Neural crest cell (in vitro differentiated cells): ENCODE measurements around the gene C1orf21. TPM values are rescaled to one million over a fixed set of nuclear protein-coding genes. Genes with fewer than 3 reads are reported as not detected.

ENCODE experiments used
- DNase-seq: peaks from one replicate; pipeline ENCODE4 v3.0.0; 2021; ENCODE audit warnings: low read depth, mixed read lengths, low spot score
- H3K27ac Mint-ChIP-seq: one replicate; pipeline ENCODE4 v1.8.0; 2021; ENCODE audit warnings: mild to moderate bottlenecking, mixed read lengths; ENCODE audit not compliant: unreplicated experiment
- H3K27me3 Mint-ChIP-seq: 2 replicates; pipeline ENCODE4 v1.8.0; 2021; ENCODE audit warnings: low read depth, mild to moderate bottlenecking, mixed read lengths
- H3K36me3 Mint-ChIP-seq: 2 replicates; pipeline ENCODE4 v1.8.0; 2021; ENCODE audit warnings: low read depth, mild to moderate bottlenecking, mixed read lengths
- H3K4me1 Mint-ChIP-seq: 2 replicates; pipeline ENCODE4 v1.8.0; 2021; ENCODE audit warnings: mixed read lengths
- H3K4me3 Mint-ChIP-seq: one replicate; pipeline ENCODE4 v1.8.0; 2021; ENCODE audit warnings: mild to moderate bottlenecking, mixed read lengths
- H3K9me3 Mint-ChIP-seq: 2 replicates; pipeline ENCODE4 v1.8.0; 2021; ENCODE audit warnings: mixed read lengths
- total RNA-seq: library from RNA; stranded (reverse); gene quantifications from 2 replicates; pipeline ENCODE4 v1.2.1, GENCODE V29; 2021
- TF ChIP-seq, protein P1 (sequence below): fragments of 200-600 bp; sonication (generic); conservative IDR thresholded peaks from 2 replicates; pipeline ENCODE4 v1.5.0; 2021; ENCODE audit warnings: antibody characterized with exemption, mild to moderate bottlenecking

Gene C1orf21
- total RNA-seq, 1 donor from 2014 or later, result 29.8 TPM

DNA sequence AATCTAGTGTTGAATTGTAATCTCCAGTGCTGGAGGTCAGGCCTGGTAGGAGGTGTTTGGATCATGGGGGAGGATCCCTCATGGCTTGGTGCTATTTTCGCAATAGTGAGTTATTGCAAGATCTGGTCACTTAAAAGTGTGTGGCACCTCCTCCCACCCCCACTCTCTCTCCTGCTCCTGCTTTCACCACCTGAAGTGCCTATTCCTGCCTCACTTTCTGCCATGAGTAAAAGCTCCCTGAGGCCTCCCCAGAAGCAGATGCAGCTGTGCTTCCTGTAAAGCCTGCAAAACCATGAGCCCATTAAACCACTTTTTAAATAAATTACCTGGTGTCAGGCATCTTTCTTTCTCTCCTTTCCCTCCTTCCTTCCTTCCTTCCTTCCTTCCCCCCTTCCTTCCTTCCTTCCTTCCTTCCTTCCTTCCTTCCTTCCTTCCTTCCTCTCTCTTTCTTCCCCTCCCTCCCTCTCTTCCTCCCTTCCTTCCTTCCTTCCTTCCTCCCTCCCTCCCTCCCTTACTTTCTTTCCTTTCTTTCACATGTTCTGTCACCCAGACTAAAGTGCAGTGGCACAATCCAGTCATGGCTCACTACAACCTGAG is 172.4 kb downstream of the C1orf21 start:
- TF ChIP-seq, protein P1, sequence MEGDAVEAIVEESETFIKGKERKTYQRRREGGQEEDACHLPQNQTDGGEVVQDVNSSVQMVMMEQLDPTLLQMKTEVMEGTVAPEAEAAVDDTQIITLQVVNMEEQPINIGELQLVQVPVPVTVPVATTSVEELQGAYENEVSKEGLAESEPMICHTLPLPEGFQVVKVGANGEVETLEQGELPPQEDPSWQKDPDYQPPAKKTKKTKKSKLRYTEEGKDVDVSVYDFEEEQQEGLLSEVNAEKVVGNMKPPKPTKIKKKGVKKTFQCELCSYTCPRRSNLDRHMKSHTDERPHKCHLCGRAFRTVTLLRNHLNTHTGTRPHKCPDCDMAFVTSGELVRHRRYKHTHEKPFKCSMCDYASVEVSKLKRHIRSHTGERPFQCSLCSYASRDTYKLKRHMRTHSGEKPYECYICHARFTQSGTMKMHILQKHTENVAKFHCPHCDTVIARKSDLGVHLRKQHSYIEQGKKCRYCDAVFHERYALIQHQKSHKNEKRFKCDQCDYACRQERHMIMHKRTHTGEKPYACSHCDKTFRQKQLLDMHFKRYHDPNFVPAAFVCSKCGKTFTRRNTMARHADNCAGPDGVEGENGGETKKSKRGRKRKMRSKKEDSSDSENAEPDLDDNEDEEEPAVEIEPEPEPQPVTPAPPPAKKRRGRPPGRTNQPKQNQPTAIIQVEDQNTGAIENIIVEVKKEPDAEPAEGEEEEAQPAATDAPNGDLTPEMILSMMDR, result no peak
- no peak for DNase-seq
- Mint-ChIP-seq H3K36me3 (no peaks in the 10 kb centered on the region), H3K4me1 (peaks cover 28% of the 10 kb centered on the region), H3K4me3 (no peak overlapping the region), H3K9me3 (peaks cover 3% of the 10 kb centered on the region), H3K27ac (peak overlapping the region; percentile 67), H3K27me3 (no peaks in the 10 kb centered on the region)

DNA sequence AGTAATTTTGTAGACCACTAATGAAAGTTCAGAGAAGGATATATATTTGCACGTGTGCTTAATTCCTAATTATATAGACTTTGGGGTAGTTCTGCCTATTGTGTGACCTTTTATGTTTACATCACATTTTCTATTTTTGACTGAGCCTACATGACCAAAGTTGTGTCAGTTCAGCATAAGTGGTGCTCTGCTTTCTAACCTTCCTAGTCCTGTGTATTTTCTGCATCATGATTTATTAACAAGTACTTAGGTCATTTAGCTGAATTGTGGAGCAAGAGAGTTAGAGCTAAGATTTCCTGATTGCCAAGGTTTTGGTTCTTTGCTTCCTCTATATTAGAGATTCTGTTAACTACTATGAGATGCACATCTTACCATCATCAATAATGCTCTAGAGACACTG is 176.0 kb downstream of the C1orf21 start:
- no peak overlapping the region for H3K27ac Mint-ChIP-seq
- no peaks in the 10 kb centered on the region for H3K36me3 Mint-ChIP-seq
- no peaks in the 10 kb centered on the region for H3K9me3 Mint-ChIP-seq
- H3K4me1 Mint-ChIP-seq, result peaks cover 15% of the 10 kb centered on the region
- no peak for DNase-seq
- no peaks in the 10 kb centered on the region for H3K27me3 Mint-ChIP-seq
- TF ChIP-seq, protein P1, result no peak
- no peak overlapping the region for H3K4me3 Mint-ChIP-seq

DNA sequence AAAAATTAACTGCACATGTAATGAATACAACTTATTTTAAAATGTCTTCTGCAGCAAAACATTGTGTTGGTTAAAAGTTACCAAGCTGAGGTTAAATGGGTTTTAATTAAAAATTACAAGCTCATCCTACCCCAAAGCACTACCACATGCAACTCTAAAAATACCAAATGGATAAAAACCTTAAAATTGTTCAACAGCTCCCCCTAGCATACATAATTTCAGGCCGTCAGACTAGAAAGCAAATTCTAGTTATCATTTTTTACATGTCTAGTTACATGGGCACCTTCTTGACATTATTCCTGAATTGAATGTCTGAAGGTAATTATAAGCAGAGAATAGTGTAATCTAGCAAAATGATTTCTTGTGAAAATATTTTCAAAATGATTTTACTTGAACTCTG is 176.5 kb downstream of the C1orf21 start:
- no peaks in the 10 kb centered on the region for H3K9me3 Mint-ChIP-seq
- DNase-seq, result no peak
- no peak overlapping the region for H3K4me3 Mint-ChIP-seq
- TF ChIP-seq, protein P1, result peak; percentile 67
- H3K4me1 Mint-ChIP-seq, result peaks cover 15% of the 10 kb centered on the region
- H3K36me3 Mint-ChIP-seq, result no peaks in the 10 kb centered on the region
- H3K27me3 Mint-ChIP-seq, result no peaks in the 10 kb centered on the region
- no peak overlapping the region for H3K27ac Mint-ChIP-seq

DNA sequence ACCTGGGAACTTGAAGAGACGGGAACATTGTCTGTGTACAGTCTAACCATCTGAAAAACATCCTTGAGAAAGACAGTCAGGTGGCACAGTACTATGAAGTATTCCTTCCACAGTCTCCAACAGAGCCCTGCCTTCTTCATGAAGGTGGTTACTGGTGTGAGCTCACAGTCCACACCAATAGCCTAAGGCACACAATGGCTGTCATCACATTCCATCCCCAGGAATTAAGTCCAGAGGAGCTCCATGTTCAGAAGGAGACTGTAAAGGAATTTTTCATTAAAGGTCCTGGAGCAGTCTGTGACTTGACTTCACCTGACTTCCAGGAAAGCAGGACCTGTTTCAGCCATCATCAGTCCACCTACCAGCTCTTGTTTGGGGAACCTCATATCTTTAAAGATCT is 180.2 kb downstream of the C1orf21 start:
- no peak for DNase-seq
- H3K36me3 Mint-ChIP-seq, result no peaks in the 10 kb centered on the region
- H3K4me3 Mint-ChIP-seq, result no peak overlapping the region
- H3K9me3 Mint-ChIP-seq, result no peaks in the 10 kb centered on the region
- TF ChIP-seq, protein P1, result no peak
- H3K4me1 Mint-ChIP-seq, result peaks cover 13% of the 10 kb centered on the region
- H3K27ac Mint-ChIP-seq, result no peak overlapping the region
- H3K27me3 Mint-ChIP-seq, result no peaks in the 10 kb centered on the region

DNA sequence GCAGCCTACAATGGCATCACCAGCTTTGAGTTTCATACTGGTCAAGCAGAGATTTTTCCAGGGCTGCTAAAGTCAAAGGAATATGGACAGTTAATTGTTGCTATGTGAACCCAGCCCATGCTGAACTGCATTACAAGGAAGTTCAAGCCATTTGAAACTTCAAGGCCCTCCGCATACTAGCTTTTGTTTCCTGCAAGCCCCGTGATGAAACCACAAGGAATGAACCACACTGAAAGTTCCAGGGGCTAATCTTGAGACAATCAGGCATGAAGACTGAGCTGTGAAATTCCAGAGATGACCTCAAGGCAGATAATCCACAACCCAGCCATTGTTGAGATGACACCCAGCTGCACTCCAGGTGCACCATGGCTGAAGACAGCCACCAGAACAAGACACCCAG is 180.8 kb downstream of the C1orf21 start:
- peaks cover 8% of the 10 kb centered on the region for H3K4me1 Mint-ChIP-seq
- TF ChIP-seq, protein P1, result no peak
- H3K4me3 Mint-ChIP-seq, result no peak overlapping the region
- no peak overlapping the region for H3K27ac Mint-ChIP-seq
- H3K9me3 Mint-ChIP-seq, result no peaks in the 10 kb centered on the region
- no peak for DNase-seq
- H3K36me3 Mint-ChIP-seq, result no peaks in the 10 kb centered on the region
- no peaks in the 10 kb centered on the region for H3K27me3 Mint-ChIP-seq

DNA sequence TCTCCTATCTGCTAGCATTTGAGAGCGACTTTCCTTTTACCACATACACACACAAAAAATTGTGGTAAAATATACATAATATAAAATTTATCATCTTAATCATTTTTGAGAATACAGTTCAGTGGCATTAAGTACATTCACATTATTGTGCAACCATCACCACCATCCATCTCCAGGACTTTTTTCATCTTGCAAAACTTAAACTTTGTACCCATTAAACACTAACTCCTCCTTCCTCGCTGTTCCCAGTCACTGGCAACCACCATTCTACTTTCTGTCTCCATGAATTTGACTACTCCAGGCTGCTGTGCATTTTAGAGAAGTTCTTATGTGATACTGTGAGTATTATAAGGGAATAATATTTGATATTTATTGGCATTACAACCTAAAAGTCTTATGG is 181.3 kb downstream of the C1orf21 start:
- peaks cover 4% of the 10 kb centered on the region for H3K4me1 Mint-ChIP-seq
- H3K36me3 Mint-ChIP-seq, result no peaks in the 10 kb centered on the region
- DNase-seq, result no peak
- H3K9me3 Mint-ChIP-seq, result no peaks in the 10 kb centered on the region
- no peak overlapping the region for H3K27ac Mint-ChIP-seq
- no peak overlapping the region for H3K4me3 Mint-ChIP-seq
- TF ChIP-seq, protein P1, result no peak
- H3K27me3 Mint-ChIP-seq, result no peaks in the 10 kb centered on the region
